ENCODE results near the gene PPP1R2.

Gene PPP1R2

GRCh38 chr3:195555110-195555509, 12.0 kb upstream of the PPP1R2 start:
- no peak overlapping the region for H3K4me3 ChIP-seq (ENCODE audit: low read depth, low read length)

GRCh38 chr3:195554458-195554857, 11.3 kb upstream of the PPP1R2 start:
- no peak for TF ChIP-seq CTCF (IDR thresholded peaks at IDR 0.05; ENCODE audit: borderline replicate concordance, insufficient read depth, low read depth, low read length)
- H3K4me3 ChIP-seq (ENCODE audit: low read depth, low read length): no peak overlapping the region

More at GRCh38 chr3:195555110-195555509, 12.0 kb upstream of the PPP1R2 start:
- TF ChIP-seq CTCF (IDR thresholded peaks at IDR 0.05; ENCODE audit: borderline replicate concordance, insufficient read depth, low read depth, low read length): no peak

- H3K4me3 ChIP-seq (ENCODE audit: low read depth, low read length): no peak overlapping the region
- TF ChIP-seq CTCF (IDR thresholded peaks at IDR 0.05; ENCODE audit: borderline replicate concordance, insufficient read depth, low read depth, low read length): no peak
Observed at GRCh38 chr3:195553268-195553667, 10.1 kb upstream of the PPP1R2 start.

GRCh38 chr3:195551381-195551978, 8.4 kb upstream of the PPP1R2 start:
- no peak overlapping the region for H3K4me3 ChIP-seq (ENCODE audit: low read depth, low read length)
- TF ChIP-seq CTCF (IDR thresholded peaks at IDR 0.05; ENCODE audit: borderline replicate concordance, insufficient read depth, low read depth, low read length): no peak

- TF ChIP-seq CTCF (IDR thresholded peaks at IDR 0.05; ENCODE audit: borderline replicate concordance, insufficient read depth, low read depth, low read length): no peak
- no peak overlapping the region for H3K4me3 ChIP-seq (ENCODE audit: low read depth, low read length)
Observed at GRCh38 chr3:195550723-195551122, 7.6 kb upstream of the PPP1R2 start.

GRCh38 chr3:195549931-195550519, 6.9 kb upstream of the PPP1R2 start:
- H3K4me3 ChIP-seq (ENCODE audit: low read depth, low read length): no peak overlapping the region
- TF ChIP-seq CTCF (IDR thresholded peaks at IDR 0.05; ENCODE audit: borderline replicate concordance, insufficient read depth, low read depth, low read length): no peak

- H3K4me3 ChIP-seq (ENCODE audit: low read depth, low read length): no peak overlapping the region
- no peak for TF ChIP-seq CTCF (IDR thresholded peaks at IDR 0.05; ENCODE audit: borderline replicate concordance, insufficient read depth, low read depth, low read length)
Observed at GRCh38 chr3:195548987-195549386, 5.9 kb upstream of the PPP1R2 start.

Measured in GM12875 (cell line).